ENCODE data around the gene POLD4. TPM values are rescaled to one million over a fixed set of nuclear protein-coding genes. Genes with fewer than 3 reads are reported as not detected.

The POLD4 gene
- total RNA-seq, 1 experiment from 2014 or later, result 19.5 TPM

DNA sequence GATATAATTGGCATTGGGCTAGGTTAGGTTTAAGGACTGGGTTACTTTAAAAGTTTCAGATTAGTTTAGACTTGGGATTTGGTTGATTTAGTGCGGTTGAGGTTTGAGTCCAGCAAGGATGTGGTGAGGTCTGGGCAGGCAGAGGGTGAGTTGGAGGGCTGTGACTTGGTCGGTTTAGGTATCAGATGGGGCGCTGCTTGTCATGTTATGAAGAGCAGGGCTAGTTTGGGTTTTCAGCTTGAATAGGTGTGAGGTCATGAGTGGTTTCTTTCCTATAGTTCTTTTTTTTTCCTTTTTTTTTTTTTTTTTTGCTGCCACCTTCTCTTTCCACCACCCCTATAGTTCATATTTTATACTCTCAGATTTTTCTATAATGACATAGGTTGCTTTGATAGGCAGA lies 15.3 kb upstream of the POLD4 start:
- no CpG with 5 or more reads among the region's 3 CpGs for WGBS (ENCODE audit: extremely low coverage, insufficient read length, low lambda C conversion rate)
- H3K27me3 Mint-ChIP-seq (ENCODE audit: low read depth), result peaks cover 67% of the 10 kb centered on the region

More for the DNA sequence above, 15.3 kb upstream of the POLD4 start:
- H3K18ac ChIP-seq (ENCODE audit: insufficient read length, low read depth, low read length), result no peak overlapping the region
- H3K79me1 ChIP-seq (ENCODE audit: insufficient read depth, low read depth, low read length, poor library complexity, severe bottlenecking), result no peaks in the 10 kb centered on the region
- H3K4ac ChIP-seq (ENCODE audit: low read depth, low read length), result no peak overlapping the region
- no peak overlapping the region for H3T11ph ChIP-seq (ENCODE audit: low read length)
- H3K4me3 Mint-ChIP-seq, result no peak overlapping the region
- H2AK5ac ChIP-seq (ENCODE audit: insufficient read length, low read length), result no peak overlapping the region
- H3K36me3 Mint-ChIP-seq (ENCODE audit: insufficient read depth in 1 of 3, low read depth in 3 of 3), result no peaks in the 10 kb centered on the region; a peak in 1 of 7 replicates
- no peaks in the 10 kb centered on the region; the same call in 1 of the 2 replicates for H3K27me3 ChIP-seq (ENCODE audit: insufficient read depth, low read length)
- H2BK15ac ChIP-seq (ENCODE audit: low read depth, low read length), result no peak overlapping the region
- no peaks in the 10 kb centered on the region for H3K9me3 ChIP-seq (ENCODE audit: control insufficient read depth, low read depth, low read length)
- no peak overlapping the region for H2BK12ac ChIP-seq (ENCODE audit: insufficient read length, low read depth, low read length)
- peaks cover 7% of the 10 kb centered on the region; the same call in 1 of the 2 replicates for H3K4me1 ChIP-seq (ENCODE audit: insufficient read depth, low read length)
- H2BK5ac ChIP-seq (ENCODE audit: insufficient read length, low read length), result no peak overlapping the region
- peaks cover 15% of the 10 kb centered on the region for H3K23me2 ChIP-seq (ENCODE audit: insufficient read length, low read depth, low read length, poor library complexity, severe bottlenecking)
- TF ChIP-seq CTCF (conservative IDR thresholded peaks at IDR 0.05), result no peak
- H4K5ac ChIP-seq (ENCODE audit: insufficient read length, low read depth, low read length), result no peak overlapping the region
- no peaks in the 10 kb centered on the region for H3K9me3 Mint-ChIP-seq
- H2BK120ac ChIP-seq (ENCODE audit: low read depth, low read length, poor library complexity, severe bottlenecking), result no peak overlapping the region
- H4K20me1 ChIP-seq (ENCODE audit: control insufficient read depth, insufficient read depth, insufficient read length), result peaks cover 3% of the 10 kb centered on the region
- no peak overlapping the region for H2AFZ ChIP-seq (ENCODE audit: low read length)
- no peak overlapping the region for H3K14ac ChIP-seq (ENCODE audit: insufficient read depth, low read length)
- DNase-seq, result no peak
- H3K23ac ChIP-seq (ENCODE audit: insufficient read length, low read depth, low read length), result no peak overlapping the region
- H3K27ac Mint-ChIP-seq, result no peak overlapping the region; a peak in 1 of 7 replicates
- H3K79me2 ChIP-seq (ENCODE audit: insufficient read depth, low read length), result no peaks in the 10 kb centered on the region
- no peak overlapping the region for H4K8ac ChIP-seq (replicated peaks; ENCODE audit: insufficient read length, low read depth, low read length)
- H3K27ac ChIP-seq (ENCODE audit: insufficient read length, low read depth, low read length), result no peak overlapping the region
- H3K4me2 ChIP-seq (ENCODE audit: insufficient read depth, insufficient read length, low read length), result no peak overlapping the region
- H3K4me1 Mint-ChIP-seq, result peaks cover 34 to 36% of the 10 kb centered on the region in 2 experiments
- H3K56ac ChIP-seq (ENCODE audit: insufficient read length, low read depth, low read length), result no peak overlapping the region
- no peak overlapping the region for H2BK20ac ChIP-seq (ENCODE audit: low read depth, low read length, poor library complexity, severe bottlenecking)
- H4K91ac ChIP-seq (ENCODE audit: insufficient read length, low read depth, low read length), result no peak overlapping the region
- no peak overlapping the region for H3K9ac ChIP-seq (ENCODE audit: extremely low read depth, insufficient read length, low read length)

Data from H9 (cell line).